AG04450 (cell line): ENCODE measurements around the gene KRTAP21-2. TPM values are rescaled to one million over a fixed set of nuclear protein-coding genes. Genes with fewer than 3 reads are reported as not detected.

ENCODE experiments used
- CTCF ChIA-PET: fragments of 300-600, 350-600 bp; formaldehyde crosslinking; extraction: SDS; loops from one replicate; lab custom pipeline; 2022; ENCODE audit warnings: antibody characterized with exemption, inconsistent platforms; lab: Charles Lee
- POLR2A ChIA-PET: fragments of 350-600 bp; formaldehyde crosslinking; extraction: SDS; loops from one replicate; lab custom pipeline; 2021; ENCODE audit warnings: antibody characterized with exemption, inconsistent platforms; lab: Yijun Ruan, JAX
- DNase-seq: peaks from one replicate; pipeline ENCODE4 v3.0.0-alpha.2; 2011; ENCODE audit warnings: low read depth, low spot score
- H3K27ac ChIP-seq: one replicate; pipeline ENCODE4 v1.5.1; 2012; ENCODE audit warnings: low read depth, low read length, control low read depth
- H3K27me3 ChIP-seq: one replicate; pipeline ENCODE4 v1.6.0; 2012; ENCODE audit warnings: low read length; ENCODE audit not compliant: control insufficient read depth, insufficient read depth
- H3K4me3 ChIP-seq: 2 replicates; pipeline ENCODE4 v1.5.1; 2011; ENCODE audit warnings: mild to moderate bottlenecking, low read depth, low read length, control low read depth
- H3K9me3 ChIP-seq: 2 replicates; pipeline ENCODE4 v1.5.1; 2012; ENCODE audit warnings: low read length; ENCODE audit not compliant: control insufficient read depth, insufficient read depth
- CTCF ChIP-seq: IDR thresholded peaks from 2 replicates; pipeline ENCODE4 v1.5.1; 2011; ENCODE audit warnings: low read depth, low read length, control low read depth, inconsistent platforms
- polyA plus RNA-seq: library from polyadenylated mRNA; depleted of rRNA; stranded (reverse); fragments of >200 nt; gene quantifications from 2 replicates; pipeline ENCODE4 v1.2.3, GENCODE V29; 2011; rRNA removed
- small RNA-seq: library from RNA; depleted of rRNA; stranded (forward); fragments of <200 nt; gene quantifications from one replicate; pipeline ENCODE3, GENCODE V24; 2012; ENCODE audit warnings: low read depth; ENCODE audit not compliant: insufficient read length

The KRTAP21-2 gene
- polyA plus RNA-seq, 1 experiment: not detected

GRCh38 chr21:30710499-30710898, 36.6 kb downstream of the KRTAP21-2 start:
- TF ChIP-seq CTCF: no peak
- DNase-seq: no peak
- ChIA-PET POLR2A (no interaction called here), CTCF (no interaction called here)
- Histone ChIP-seq H3K27ac (no peak overlapping the region), H3K27me3 (no peaks in the 10 kb centered on the region), H3K9me3 (peaks cover 6% of the 10 kb centered on the region), H3K4me3 (no peak overlapping the region)

GRCh38 chr21:30707409-30707808, 39.6 kb downstream of the KRTAP21-2 start:
- no peak for TF ChIP-seq CTCF
- ChIA-PET POLR2A (no interaction called here), CTCF (no interaction called here)

More at GRCh38 chr21:30707409-30707808, 39.6 kb downstream of the KRTAP21-2 start:
- no peak for DNase-seq
- H3K9me3 ChIP-seq: peaks cover 6% of the 10 kb centered on the region
- no peak overlapping the region for H3K27ac ChIP-seq
- no peaks in the 10 kb centered on the region for H3K27me3 ChIP-seq
- no peak overlapping the region for H3K4me3 ChIP-seq

Small RNAs within 50 kb of the gene (small RNA-seq; reads per million reads assigned to genes)
- not detected for gene AP000244.1
- not detected for gene KRTAP21-3

Other genes starting within 250 kb of the KRTAP21-2 start
- not detected in 2 replicates for gene KRTAP19-5, start 245.1 kb downstream of the KRTAP21-2 start, polyA plus RNA-seq
- not detected in 2 replicates for gene KRTAP19-6, start 205.4 kb downstream of the KRTAP21-2 start, polyA plus RNA-seq
- gene KRTAP19-7, start 185.9 kb downstream of the KRTAP21-2 start, polyA plus RNA-seq: not detected in 2 replicates
- gene KRTAP22-2, start 156.9 kb downstream of the KRTAP21-2 start, polyA plus RNA-seq: not detected in 2 replicates
- gene KRTAP6-3, start 154.8 kb downstream of the KRTAP21-2 start, polyA plus RNA-seq: not detected in 2 replicates
- not detected in 2 replicates for gene KRTAP6-2, start 148.4 kb downstream of the KRTAP21-2 start, polyA plus RNA-seq
- not detected in 2 replicates for gene KRTAP22-1, start 146.2 kb downstream of the KRTAP21-2 start, polyA plus RNA-seq
- gene KRTAP6-1, start 133.3 kb downstream of the KRTAP21-2 start, polyA plus RNA-seq: not detected in 2 replicates
- gene KRTAP20-1, start 130.8 kb downstream of the KRTAP21-2 start, polyA plus RNA-seq: not detected in 2 replicates
- gene KRTAP20-4, start 126.6 kb downstream of the KRTAP21-2 start, polyA plus RNA-seq: not detected in 2 replicates
- not detected in 2 replicates for gene KRTAP20-2, start 112.1 kb downstream of the KRTAP21-2 start, polyA plus RNA-seq
- not detected in 2 replicates for gene KRTAP20-3, start 104.4 kb downstream of the KRTAP21-2 start, polyA plus RNA-seq
- gene KRTAP21-3, start 28.5 kb downstream of the KRTAP21-2 start, polyA plus RNA-seq: not detected in 2 replicates
- not detected in 2 replicates for gene KRTAP21-1, start 8.2 kb upstream of the KRTAP21-2 start, polyA plus RNA-seq
- not detected in 2 replicates for gene KRTAP8-1, start 66.0 kb upstream of the KRTAP21-2 start, polyA plus RNA-seq
- gene KRTAP7-1, start 82.5 kb upstream of the KRTAP21-2 start, polyA plus RNA-seq: not detected in 2 replicates
- gene KRTAP11-1, start 134.3 kb upstream of the KRTAP21-2 start, polyA plus RNA-seq: not detected in 2 replicates